ENCODE data around the gene TMIGD1.

TMIGD1 gene

GRCh38 chr17:30314474-30314873 is 19.4 kb downstream of the TMIGD1 start:
- no peak for DNase-seq (ENCODE audit: low read depth in 1 of 2, low spot score in 1 of 2)
- no peak for TF ChIP-seq REST (IDR thresholded peaks at IDR 0.05; ENCODE audit: insufficient replicate concordance, low read depth)
- TF ChIP-seq POLR2AphosphoS5 (IDR thresholded peaks at IDR 0.05; ENCODE audit: low read depth) = no peak
- TF ChIP-seq CTCF (IDR thresholded peaks at IDR 0.05; ENCODE audit: insufficient read depth, low read length) = no peak
- TF ChIP-seq GABPA (IDR thresholded peaks at IDR 0.05; ENCODE audit: low read depth) = no peak
- no peak for TF ChIP-seq SPI1 (IDR thresholded peaks at IDR 0.05; ENCODE audit: borderline replicate concordance, low read depth)
- Histone ChIP-seq H3K4me3 (replicated peaks; ENCODE audit: insufficient read depth, low read length) (no peak overlapping the region), H3K27ac (replicated peaks) (no peak overlapping the region), H3K27me3 (ENCODE audit: insufficient read depth, poor library complexity, severe bottlenecking) (no peaks in the 10 kb centered on the region)

GRCh38 chr17:30312226-30312625 is 21.6 kb downstream of the TMIGD1 start:
- TF ChIP-seq POLR2AphosphoS5 (IDR thresholded peaks at IDR 0.05; ENCODE audit: low read depth) = no peak
- TF ChIP-seq REST (IDR thresholded peaks at IDR 0.05; ENCODE audit: insufficient replicate concordance, low read depth) = no peak
- TF ChIP-seq GABPA (IDR thresholded peaks at IDR 0.05; ENCODE audit: low read depth) = no peak
- TF ChIP-seq SPI1 (IDR thresholded peaks at IDR 0.05; ENCODE audit: borderline replicate concordance, low read depth) = no peak
- no peak for TF ChIP-seq CTCF (IDR thresholded peaks at IDR 0.05; ENCODE audit: insufficient read depth, low read length)
- Histone ChIP-seq H3K27me3 (ENCODE audit: insufficient read depth, poor library complexity, severe bottlenecking) (no peaks in the 10 kb centered on the region), H3K4me3 (replicated peaks; ENCODE audit: insufficient read depth, low read length) (no peak overlapping the region), H3K27ac (replicated peaks) (no peak overlapping the region)
- DNase-seq (ENCODE audit: low read depth in 1 of 2, low spot score in 1 of 2) = no peak

- no peak for DNase-seq (ENCODE audit: low read depth in 1 of 2, low spot score in 1 of 2)
- no peak overlapping the region for H3K27ac ChIP-seq (replicated peaks)
- no peaks in the 10 kb centered on the region for H3K27me3 ChIP-seq (ENCODE audit: insufficient read depth, poor library complexity, severe bottlenecking)
- no peak overlapping the region for H3K4me3 ChIP-seq (replicated peaks; ENCODE audit: insufficient read depth, low read length)
- TF ChIP-seq SPI1 (IDR thresholded peaks at IDR 0.05; ENCODE audit: borderline replicate concordance, low read depth) (no peak), GABPA (IDR thresholded peaks at IDR 0.05; ENCODE audit: low read depth) (no peak), POLR2AphosphoS5 (IDR thresholded peaks at IDR 0.05; ENCODE audit: low read depth) (no peak), CTCF (IDR thresholded peaks at IDR 0.05; ENCODE audit: insufficient read depth, low read length) (no peak), REST (IDR thresholded peaks at IDR 0.05; ENCODE audit: insufficient replicate concordance, low read depth) (no peak)
These were observed 23.3 kb downstream of the TMIGD1 start for GRCh38 chr17:30310562-30310961.
